Gastrocnemius medialis (tissue), 4 donors: ENCODE results near the gene GFY. TPM values are rescaled to one million over a fixed set of nuclear protein-coding genes. Genes with fewer than 3 reads are reported as not detected.

Experiments
- ATAC-seq, 2 donors: fragments of 150-250 bp; one replicate each; pipeline ENCODE4 v1.9.1; 2016
- DNase-seq, 2 donors: peaks; one replicate each; pipeline ENCODE4 v3.0.0-alpha.2; 2019
- H3K27ac ChIP-seq, 4 donors: fragments of 200-600 bp; sonication (generic); 1 replicate in 1 of 4; 2 replicates in 3 of 4; pipeline ENCODE4 v1.5.1; 2016 to 2018; ENCODE audit warnings: mild to moderate bottlenecking in 2 of 4, moderate library complexity in 1 of 4
- H3K27me3 ChIP-seq, 3 donors: fragments of 200-600 bp; sonication (generic) in 2 of 3; 1 replicate in 1 of 3; 2 replicates in 2 of 3; pipeline versions ENCODE4 v1.5.1 to v1.6.0; 2016 to 2019; ENCODE audit warnings: mild to moderate bottlenecking in 1 of 3, moderate library complexity in 1 of 3
- H3K36me3 ChIP-seq, 2 donors: fragments of 200-600 bp; sonication (generic) in 1 of 2; one replicate each; pipeline ENCODE4 v1.5.1; 2017 to 2018
- H3K4me1 ChIP-seq, 2 donors: fragments of 200-600 bp; sonication (generic) in 1 of 2; one replicate each; pipeline ENCODE4 v1.5.1; 2016 to 2017; ENCODE audit warnings: mild to moderate bottlenecking in 2 of 2
- H3K4me3 ChIP-seq, 4 donors: fragments of 200-600 bp; sonication (generic) in 3 of 4; 1 replicate in 1 of 4; 2 replicates in 3 of 4; pipeline ENCODE4 v1.5.1; 2016 to 2019; ENCODE audit warnings: mild to moderate bottlenecking in 2 of 4
- H3K9me3 ChIP-seq, 3 donors: fragments of 200-600 bp; sonication (generic) in 2 of 3; 1 replicate in 1 of 3; 2 replicates in 2 of 3; pipeline ENCODE4 v1.5.1; 2016 to 2019
- CTCF ChIP-seq, 5 experiments: fragments of 450-650 bp in 3 of 5; fragments of 200-600 bp in 2 of 5; sonication (generic) in 2 of 5; IDR thresholded peaks in 4 of 5; conservative IDR thresholded peaks in 1 of 5; 1 replicate in 4 of 5; 2 replicates in 1 of 5; pipeline ENCODE4 v1.5.1; 2016 to 2019; ENCODE audit warnings: antibody characterized with exemption in 5 of 5, mild to moderate bottlenecking in 3 of 5, moderate library complexity in 3 of 5
- POLR2A ChIP-seq, 2 donors: fragments of 450-650 bp; IDR thresholded peaks; one replicate each; pipeline ENCODE4 v1.6.1; 2017; ENCODE audit warnings: antibody characterized with exemption in 2 of 2, mild to moderate bottlenecking in 2 of 2, moderate library complexity in 2 of 2
- in situ Hi-C, 4 donors: fragments of 200-750 bp; cut with MboI; loops; one replicate each; pipeline versions ENCODE4 v1.15.0 to v1.8.0; 2017; ENCODE audit warnings: low sequenced_read_pairs in 4 of 4
- intact Hi-C: fragments of 100-400 bp; cut with DNase I; formaldehyde crosslinking; loops from one replicate; pipeline ENCODE4 v1.15.1; 2023; ENCODE audit warnings: low total_unique reads
- total RNA-seq, 4 donors: library from RNA; depleted of rRNA; stranded (reverse); fragments of >200 nt; gene quantifications; one replicate each; pipeline versions ENCODE4 v1.1.0 to v1.2.3, GENCODE V29; 2016

The GFY gene
- total RNA-seq, 4 donors from 2014 or later: not detected

- intact Hi-C loops: no loop called here
These were observed 15.7 kb upstream of the GFY start for GRCh38 chr19:49409441-49410029.

GRCh38 chr19:49411681-49412326 lies 13.4 kb upstream of the GFY start:
- no peak for DNase-seq
- ATAC-seq: no peak
- TF ChIP-seq POLR2A (IDR thresholded peaks at IDR 0.05) (no peak), CTCF (IDR thresholded peaks at IDR 0.05 in 4 of 5, conservative IDR thresholded peaks at IDR 0.05 in 1 of 5) (no peak)
- intact Hi-C loops (no loop called here), in situ Hi-C loops (no loop called here)
- Histone ChIP-seq H3K4me1 (no peaks in the 10 kb centered on the region), H3K9me3 (no peaks in the 10 kb centered on the region), H3K36me3 (no peaks in the 10 kb centered on the region), H3K27me3 (peaks cover 0 to 4% (median under 1%) of the 10 kb centered on the region in 3 donors), H3K27ac (no peak overlapping the region), H3K4me3 (no peak overlapping the region)

More at GRCh38 chr19:49409441-49410029, 15.7 kb upstream of the GFY start:
- no peak overlapping the region for H3K27ac ChIP-seq
- in situ Hi-C loops: no loop called here
- no peak for TF ChIP-seq CTCF (IDR thresholded peaks at IDR 0.05 in 4 of 5, conservative IDR thresholded peaks at IDR 0.05 in 1 of 5)
- TF ChIP-seq POLR2A (IDR thresholded peaks at IDR 0.05): no peak
- no peak overlapping the region for H3K4me3 ChIP-seq
- no peaks in the 10 kb centered on the region for H3K36me3 ChIP-seq
- DNase-seq (no peak), ATAC-seq (no peak)
- no peaks in the 10 kb centered on the region for H3K4me1 ChIP-seq
- no peaks in the 10 kb centered on the region for H3K27me3 ChIP-seq
- no peaks in the 10 kb centered on the region for H3K9me3 ChIP-seq

DNA sequence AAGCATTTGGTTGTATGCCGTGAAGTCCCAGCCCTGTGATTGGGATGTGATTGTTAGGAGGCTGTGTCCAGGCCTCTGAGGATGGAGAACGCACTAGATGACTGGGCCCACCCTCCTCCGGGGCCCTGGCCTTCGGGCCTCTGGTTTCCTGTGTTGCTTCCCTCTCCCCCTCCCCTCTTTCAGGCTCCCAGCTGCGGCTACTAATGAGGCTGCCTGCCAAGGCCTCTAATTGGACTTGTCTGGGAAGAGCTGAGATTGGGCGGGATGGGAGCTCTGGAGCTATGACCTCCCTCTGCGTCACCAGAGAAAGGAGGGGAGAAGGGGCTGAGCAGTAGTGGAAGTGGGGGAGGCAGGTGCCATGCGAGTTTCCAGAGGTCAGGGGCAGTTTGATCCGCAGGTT lies 11.8 kb upstream of the GFY start:
- TF ChIP-seq CTCF (IDR thresholded peaks at IDR 0.05 in 4 of 5, conservative IDR thresholded peaks at IDR 0.05 in 1 of 5): no peak
- no peak for TF ChIP-seq POLR2A (IDR thresholded peaks at IDR 0.05)
- no peak for ATAC-seq
- no peaks in the 10 kb centered on the region for H3K4me1 ChIP-seq
- H3K36me3 ChIP-seq: no peaks in the 10 kb centered on the region
- no peaks in the 10 kb centered on the region for H3K9me3 ChIP-seq
- in situ Hi-C loops: no loop called here
- peaks cover 7 to 17% (median 9%) of the 10 kb centered on the region in 3 donors for H3K27me3 ChIP-seq
- no peak for DNase-seq
- no peak overlapping the region for H3K27ac ChIP-seq
- H3K4me3 ChIP-seq: no peak overlapping the region
- intact Hi-C loops: no loop called here

- Histone ChIP-seq H3K27me3 (peaks cover 16 to 26% (median 18%) of the 10 kb centered on the region in 3 donors), H3K27ac (no peak overlapping the region), H3K36me3 (no peaks in the 10 kb centered on the region), H3K4me1 (no peaks in the 10 kb centered on the region), H3K4me3 (no peak overlapping the region), H3K9me3 (no peaks in the 10 kb centered on the region)
- intact Hi-C loops (no loop called here), in situ Hi-C loops (no loop called here)
- TF ChIP-seq POLR2A (IDR thresholded peaks at IDR 0.05) (no peak), CTCF (IDR thresholded peaks at IDR 0.05 in 4 of 5, conservative IDR thresholded peaks at IDR 0.05 in 1 of 5) (no peak)
- ATAC-seq (no peak), DNase-seq (no peak)
These were observed 10.9 kb upstream of the GFY start for GRCh38 chr19:49414256-49414655.
